GM12892 (cell line): ENCODE results near the gene RFC4.

Experiments
- POLR2A ChIP-seq: IDR thresholded peaks from 2 replicates; pipeline ENCODE4 v1.6.1; 2011; ENCODE audit warnings: low read depth, low read length, control low read depth
- POLR2AphosphoS5 ChIP-seq: IDR thresholded peaks from 2 replicates; pipeline ENCODE4 v1.6.1; 2011; ENCODE audit warnings: low read depth, low read length, control low read depth

DNA sequence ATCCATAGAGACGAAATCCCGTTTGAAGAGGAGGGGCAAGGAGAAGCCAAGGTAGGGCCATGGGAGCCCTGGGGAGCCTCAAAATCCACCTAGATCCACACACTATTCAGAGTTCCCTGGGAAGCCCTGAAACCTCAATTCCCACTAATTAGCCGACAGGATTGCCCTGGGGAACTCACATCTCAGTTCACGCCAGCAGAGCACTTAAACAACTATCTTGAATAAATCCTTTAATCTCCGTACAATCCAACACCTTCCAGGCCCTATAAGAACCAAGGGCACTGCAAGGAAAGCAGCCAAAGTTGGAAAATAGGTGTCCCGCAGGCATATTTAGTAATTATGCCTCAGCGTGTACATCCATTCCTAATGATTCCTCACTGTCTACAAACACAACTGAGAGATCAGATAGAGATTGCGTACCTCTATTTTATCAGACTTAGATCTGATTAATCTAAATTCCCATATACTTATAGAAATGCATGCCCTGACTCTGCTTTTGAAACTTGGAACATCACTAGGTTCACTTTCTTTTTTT lies 48.5 kb downstream of the RFC4 start:
- TF ChIP-seq POLR2AphosphoS5 (no peak), POLR2A (no peak)
